GM21825 (cell line): ENCODE data around the gene MYO1A.
A peak's percentile ranks its signal among the peaks of the same experiment; 100 is the strongest.
"Not testable (repeated sequence)": the region's sequence is repeated elsewhere in the genome, so short reads cannot be mapped to it uniquely, and the experiment has no call there.

Source experiments
- ATAC-seq: cut with Tn5 transposase; IDR thresholded peaks from one replicate; pipeline ENCODE4 v1.9.1; 2021; ENCODE audit warnings: mild to moderate bottlenecking, moderate library complexity; ENCODE audit not compliant: unreplicated experiment

The MYO1A gene

DNA sequence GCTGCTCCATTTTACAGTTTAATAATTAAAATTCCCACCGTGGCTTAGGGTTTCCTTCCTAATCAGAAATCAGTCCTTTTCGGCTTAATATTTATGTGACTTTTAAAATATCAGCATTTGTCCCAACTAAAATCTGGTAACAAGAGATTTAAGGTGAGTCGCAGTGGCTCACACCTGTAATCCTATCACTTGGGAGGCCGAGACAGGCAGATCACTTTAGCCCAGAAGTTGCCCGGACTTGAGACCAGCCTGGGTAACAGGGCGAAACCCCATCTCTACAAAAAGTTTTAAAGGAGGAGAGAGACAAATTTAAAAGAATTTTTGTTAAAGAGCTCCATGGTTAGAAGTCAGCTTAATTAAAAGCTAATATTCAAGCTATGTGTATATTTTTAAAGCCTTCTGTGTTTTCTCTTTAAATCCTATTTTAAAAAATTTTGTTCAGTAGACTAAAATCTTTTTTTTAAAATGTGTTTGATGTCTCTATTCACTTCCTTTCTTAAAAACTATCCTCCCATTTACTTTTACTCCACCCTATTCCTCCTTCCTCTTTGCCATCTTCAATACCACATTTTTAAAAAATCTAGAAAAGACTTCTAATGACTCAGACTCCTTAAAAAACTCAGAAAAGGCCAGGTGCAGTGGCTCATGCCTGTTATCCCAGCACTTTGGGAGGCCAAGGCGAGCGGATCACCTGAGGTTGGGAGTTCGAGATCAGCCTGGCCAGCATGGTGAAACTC lies 29.8 kb downstream of the MYO1A start:
- ATAC-seq = no peak

DNA sequence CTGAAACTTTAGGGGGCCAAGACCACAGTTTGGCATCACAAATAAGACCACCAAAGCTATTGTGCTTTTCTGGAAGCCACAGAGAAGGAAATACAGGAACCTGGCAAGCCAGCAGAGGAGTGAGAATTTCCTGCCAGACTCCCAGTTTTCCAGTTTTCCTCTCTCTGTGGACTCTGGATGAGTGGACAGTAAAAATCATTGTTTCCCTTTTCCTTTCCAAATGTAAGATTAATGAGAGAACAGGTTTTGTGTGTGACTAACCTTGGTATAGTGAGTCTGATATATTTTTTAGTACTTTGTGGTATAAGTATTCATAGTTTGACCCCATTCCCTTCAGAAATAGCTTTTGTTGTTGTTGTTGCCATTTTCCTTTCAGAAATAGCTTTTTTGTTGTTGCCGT lies 31.0 kb downstream of the MYO1A start:
- ATAC-seq = no peak

DNA sequence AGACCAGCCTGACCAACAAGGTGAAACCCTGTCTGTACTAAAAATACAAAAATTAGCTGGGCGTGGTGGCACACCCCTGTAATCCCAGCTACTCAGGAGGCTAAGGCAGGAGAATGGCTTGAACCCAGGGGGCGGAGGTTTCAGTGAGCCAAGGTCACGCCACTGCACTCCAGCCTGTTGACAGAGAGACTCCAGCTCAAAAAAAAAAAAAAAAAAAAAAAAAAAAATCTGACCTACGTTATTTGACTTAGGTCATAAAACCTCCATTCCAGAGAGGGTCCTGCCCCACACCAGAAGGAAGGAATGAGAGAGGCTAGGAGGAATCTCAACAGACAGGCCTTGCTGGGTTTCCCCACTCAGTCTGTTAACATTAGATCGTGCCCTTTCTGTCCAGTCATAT lies 31.6 kb downstream of the MYO1A start:
- not testable (repeated sequence) for ATAC-seq

DNA sequence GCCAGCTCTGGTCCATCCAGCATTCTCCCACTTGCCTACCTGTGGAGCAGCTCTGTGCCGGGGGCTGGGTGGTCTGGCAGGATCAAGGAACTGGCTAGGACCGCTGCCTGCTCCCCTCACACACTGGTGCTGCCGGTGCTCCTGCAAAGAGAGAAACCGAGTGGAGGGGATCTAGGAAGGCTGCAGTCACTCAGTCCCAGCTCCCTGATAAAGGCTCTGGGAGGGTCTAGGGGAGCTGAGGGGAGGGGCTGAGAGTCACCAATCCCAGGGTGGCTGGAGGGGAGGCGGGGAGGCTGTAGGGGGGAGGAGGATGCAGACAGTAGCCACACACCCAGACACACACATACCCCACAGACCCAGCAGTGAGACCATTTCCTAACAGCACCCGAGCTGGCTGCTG lies 33.6 kb downstream of the MYO1A start, which contains the start of gene TAC3:
Gene TAC3, minus strand, starts transcription at position 182 of the 400 bp plus-strand sequence. CDS start 732 bp downstream, outside the sequence.
- ATAC-seq = no peak

DNA sequence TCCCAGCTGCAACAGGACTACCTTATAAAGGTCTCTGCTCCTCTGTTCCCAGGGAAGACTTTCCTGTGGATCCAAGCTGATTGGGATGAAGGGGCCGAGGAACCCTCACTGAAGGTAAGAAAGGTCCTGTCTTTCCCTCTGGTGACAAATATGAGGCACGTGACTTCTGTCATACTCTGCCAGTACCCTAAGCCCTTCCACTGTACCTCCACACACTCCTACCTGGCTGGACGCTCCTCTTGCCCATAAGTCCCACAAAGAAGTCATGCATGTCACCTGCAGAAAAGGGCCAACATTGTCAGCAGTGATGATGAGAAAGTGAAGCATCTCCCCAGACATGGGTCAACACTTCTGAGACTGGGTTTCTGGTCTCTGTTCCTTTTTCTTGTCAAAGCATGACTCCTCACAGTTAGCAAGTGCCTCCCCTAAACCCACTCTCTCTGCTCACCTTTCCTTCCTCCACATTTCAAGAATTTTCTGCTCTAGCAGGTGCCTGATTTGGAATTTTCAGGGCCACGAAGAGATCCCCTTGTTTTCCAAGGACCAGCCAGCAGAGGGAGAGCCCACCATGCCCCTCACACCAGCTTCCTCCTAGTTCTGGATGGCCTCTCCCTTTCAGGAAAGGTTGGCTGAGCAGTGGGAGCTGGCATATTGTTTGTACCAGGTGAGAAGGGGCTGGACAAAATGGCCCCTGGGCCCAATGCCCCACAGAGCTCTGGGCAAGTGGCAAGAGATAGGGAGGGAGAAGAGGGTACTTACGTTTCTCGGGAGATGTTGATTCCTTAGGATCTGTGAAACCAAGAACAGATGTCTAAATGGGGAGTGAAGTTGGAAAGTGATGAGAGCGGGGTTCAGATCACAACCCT lies 37.1 kb downstream of the MYO1A start:
- peak; percentile 56 for ATAC-seq

DNA sequence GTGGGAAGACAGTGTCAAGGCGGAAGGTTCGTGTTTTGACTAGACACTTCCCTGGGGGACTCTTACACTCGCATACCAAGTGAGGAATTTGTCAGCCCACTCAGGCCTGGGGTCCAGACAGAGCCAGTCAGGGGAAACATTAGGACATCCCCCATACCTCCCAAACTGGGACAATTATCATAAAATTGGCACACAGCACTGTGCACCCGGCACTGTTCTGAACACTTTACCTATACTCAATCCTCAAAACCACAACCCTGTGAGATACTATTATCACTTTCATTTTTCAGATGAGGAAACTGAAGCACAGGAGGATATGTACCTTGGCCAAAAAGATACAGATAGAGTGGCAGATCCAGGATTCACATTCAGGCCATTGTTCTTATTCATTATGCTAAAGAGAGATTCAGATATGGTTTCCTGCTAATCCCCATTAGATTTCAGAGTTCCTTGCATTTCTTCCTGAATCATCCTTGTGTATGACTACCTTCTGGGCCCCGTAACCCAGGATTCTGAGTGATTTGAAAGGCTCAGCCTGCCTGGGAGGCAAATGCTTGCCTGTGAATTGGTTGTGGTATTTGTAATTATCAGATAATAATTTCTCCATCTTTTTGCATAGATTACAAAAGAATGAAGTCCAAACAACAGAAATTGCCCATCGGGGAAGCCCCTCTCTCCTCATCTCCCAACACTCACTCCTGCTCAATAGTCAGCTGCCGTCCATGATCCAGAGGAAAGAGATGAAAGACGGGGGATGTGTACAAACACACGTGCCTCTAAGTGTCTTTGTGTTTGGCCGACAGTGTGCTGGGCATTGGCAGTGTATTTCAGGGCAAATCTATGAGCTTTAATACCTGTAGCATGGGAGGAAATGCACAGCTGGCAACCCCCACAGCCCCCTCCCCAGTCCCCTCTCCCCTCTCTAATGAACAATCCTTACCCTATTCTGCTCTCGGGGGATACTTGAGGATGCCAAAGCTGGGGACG lies 38.2 kb downstream of the MYO1A start:
- ATAC-seq = no peak

DNA sequence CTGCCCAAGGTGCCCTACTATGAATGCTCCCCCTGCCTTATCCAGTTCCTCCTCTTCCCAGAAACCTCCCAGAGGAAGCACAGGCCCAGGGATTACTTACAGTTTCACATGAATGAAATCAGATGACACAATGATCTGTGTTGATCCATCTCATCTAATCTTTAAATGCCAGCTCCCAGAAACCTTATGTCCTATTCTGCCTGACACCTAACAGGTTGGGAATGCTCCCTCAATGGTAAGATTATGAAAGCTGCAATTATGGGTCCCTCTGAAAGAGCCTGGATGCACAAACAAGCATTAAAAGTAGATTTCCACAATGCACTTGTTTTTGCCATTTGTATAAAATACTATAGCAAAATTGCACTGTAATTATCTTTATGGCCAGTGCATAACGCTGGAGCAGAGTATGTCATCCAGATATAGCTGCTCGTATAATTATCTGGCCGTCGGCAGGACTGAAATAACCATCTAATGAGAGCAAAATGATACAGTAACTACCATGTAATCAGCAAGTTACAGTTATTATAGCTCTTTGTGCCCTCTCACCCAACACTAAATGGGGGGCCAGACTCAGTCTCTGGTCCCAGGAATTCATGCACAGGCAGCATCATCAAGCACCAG lies 39.2 kb downstream of the MYO1A start:
- no peak for ATAC-seq

DNA sequence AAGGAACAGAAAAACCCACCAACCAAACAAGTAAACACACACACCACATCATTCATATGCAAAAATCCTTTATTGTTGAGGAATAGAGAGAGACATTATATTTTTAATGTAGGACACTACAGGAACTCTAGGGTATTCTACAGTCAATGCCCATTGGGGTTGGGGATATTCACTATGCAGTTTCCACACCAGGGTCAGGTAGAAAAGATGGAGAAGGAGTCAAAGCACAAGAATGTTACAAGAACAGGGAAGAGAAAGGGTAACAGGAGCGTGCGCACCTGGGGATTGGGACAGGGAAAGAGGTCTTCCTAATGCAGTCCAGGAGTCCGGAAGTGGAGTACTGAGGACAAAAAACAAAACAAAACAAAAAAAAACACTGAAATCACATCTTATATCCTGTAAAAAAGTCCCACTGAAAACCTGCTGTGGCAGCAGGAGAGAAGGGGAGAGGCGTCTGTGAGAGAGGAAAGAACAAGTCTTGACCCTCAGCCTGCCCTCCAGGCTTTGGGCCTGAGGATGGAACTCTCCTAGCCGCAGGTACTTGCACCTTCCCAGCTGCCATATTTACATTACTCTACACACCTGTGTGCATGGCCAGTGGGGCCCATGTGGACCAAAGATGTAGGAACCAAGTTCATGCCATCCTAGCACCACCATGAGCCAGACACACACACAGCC lies 39.8 kb downstream of the MYO1A start:
- no peak for ATAC-seq

DNA sequence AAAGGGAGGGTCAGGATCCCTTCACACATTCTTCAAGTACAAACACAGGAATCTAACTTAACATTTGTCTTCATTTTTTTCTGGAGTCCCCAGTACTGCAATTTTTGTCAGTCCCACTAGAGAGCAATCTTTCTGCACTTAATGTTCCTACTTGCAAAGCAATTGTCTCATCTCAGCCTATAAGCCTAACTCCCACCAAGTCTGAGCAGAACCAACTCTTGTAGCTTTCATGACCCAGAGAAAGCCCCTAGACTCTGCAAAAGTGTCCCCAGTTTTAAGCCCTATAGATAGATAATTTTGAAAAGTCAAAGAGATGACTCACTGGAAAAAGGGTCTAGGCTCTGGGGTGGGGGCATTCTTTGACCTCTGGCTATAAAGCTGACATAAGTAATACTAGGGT lies 41.8 kb downstream of the MYO1A start:
- ATAC-seq = no peak

DNA sequence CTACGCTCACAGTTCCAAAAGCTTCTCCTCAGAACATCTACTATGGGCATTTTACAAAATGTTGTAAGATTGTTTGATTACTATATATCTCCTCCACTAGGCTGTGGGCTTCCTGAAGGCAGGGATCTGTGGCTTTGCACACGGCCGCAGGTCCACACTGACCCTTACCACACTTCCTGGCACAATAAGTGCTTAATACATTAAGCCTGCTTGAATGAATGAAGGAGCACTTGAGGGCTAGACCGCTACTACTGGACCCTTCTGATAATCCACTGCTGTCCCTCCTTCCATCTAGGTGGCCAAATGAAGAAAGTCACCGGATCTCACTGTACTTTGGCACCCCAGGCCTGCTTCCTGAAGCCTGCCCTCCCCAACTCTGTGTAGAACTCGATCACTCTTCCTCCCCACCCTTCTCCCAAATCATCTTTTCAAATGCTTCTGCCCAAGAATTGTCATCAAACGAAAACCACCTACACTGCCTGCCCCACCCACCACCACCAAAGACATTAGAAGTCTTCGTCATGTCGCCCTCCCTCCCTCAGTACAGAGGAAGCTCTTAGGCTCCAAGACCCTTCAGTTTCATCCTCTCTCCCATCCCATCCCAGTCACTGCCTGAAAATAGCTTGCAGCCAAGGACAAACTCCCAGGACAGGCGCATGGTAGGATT lies 43.0 kb downstream of the MYO1A start:
- no peak for ATAC-seq

DNA sequence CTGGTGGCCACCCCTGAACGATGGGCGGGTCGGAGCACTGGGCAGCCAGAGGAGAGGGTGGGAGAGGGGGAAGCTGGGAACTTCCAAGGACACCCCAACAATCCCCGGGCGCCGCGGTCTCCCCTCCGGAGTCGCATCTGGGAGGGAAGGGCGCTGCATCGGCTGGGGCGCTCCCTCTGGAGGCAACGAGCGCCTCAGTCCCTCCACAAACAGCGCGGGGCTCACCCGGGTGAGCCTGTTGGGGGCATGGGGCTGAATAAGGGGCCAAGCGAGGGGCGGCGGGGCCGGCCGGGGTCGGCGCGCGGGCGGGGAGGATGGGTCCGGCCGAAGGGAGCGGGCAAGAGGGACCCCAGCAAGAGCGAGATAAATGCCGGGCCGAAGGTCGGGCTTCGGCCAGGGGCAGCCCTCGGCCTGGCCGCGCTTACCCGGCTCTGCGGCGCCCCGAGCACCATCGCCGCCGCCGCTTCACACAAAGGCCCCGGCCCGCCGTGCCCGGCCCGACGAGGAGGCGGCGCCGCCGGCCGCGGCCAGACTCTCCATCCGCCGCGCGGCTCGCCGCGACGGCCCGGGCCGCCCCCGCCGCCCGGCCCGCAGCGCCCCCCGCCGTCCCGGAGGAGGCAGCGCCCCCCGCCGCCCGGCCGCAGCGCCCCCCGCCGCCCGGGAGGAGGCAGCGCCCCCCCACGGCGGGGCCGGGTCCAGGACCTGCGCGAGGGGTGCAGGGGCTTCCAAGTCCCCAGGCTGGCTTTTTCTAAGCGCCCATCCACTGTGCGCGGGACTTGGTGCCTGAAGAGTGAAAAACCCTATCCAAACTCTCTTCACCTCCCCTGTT lies 43.7 kb downstream of the MYO1A start, which contains the start of gene ZBTB39:
Gene ZBTB39, minus strand, starts transcription at position 567 of the 829 bp plus-strand sequence. CDS start 1,629 bp downstream, outside the sequence.
- ATAC-seq = peak; percentile 69

DNA sequence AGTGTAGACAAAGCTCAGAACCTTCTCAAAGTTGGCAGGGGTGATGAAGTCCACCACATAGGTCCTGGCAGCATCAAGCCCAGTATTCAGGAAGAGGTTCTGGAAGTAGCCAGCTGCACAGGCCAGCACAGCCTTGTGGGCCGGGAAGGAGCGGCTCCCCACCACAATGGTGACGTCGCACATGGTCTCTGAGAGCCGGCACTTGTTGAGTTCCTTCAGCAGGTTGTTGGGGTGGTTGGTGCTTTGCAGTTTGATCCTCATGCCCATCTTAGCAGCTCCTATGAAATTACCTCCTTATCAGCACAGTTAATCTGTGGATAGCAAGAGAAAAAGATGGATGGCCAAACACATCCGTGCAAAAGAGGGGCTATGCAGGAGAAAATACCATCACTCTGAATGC lies 45.3 kb downstream of the MYO1A start:
- ATAC-seq = no peak

DNA sequence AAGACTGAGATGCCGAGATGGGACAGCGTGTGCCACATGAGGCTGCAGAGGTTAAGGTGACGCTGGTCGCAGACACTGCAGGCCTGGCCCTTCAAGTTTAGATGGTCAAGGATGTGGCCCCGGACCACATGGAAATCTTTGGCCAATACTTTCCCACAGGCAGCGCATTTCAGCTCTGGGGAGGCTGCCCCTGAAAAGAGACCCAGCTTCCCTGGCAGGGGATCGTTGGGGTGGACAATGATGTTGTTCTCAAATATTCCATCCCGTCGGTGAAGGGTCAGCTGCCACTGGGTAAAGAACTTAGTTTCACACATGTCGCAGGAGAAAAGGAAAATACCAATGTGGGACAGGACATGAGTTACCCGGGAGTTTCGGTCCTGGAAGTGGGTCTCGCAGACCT lies 46.5 kb downstream of the MYO1A start:
- ATAC-seq = no peak

DNA sequence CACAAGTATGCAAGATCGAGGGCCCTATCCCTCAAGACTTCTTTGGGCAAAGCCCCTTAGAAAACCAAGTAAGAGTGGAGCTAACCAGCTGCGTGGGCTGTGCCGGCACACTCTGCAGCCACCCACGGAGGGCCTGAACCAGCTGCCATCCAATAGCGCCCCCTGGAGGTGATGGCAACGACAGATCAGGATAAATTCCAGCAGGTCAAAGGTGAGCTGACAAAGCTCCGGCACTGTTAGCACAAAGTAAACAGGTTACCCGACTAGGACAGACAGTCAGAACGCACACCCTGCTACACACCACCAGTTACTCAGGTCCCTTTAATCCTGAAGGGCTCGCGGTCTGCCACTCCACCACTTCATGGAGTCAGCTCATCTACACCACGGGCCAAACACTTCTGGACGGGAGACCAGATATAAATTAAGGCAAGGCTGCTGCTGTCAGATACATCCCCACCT lies 48.5 kb downstream of the MYO1A start:
- no peak for ATAC-seq

DNA sequence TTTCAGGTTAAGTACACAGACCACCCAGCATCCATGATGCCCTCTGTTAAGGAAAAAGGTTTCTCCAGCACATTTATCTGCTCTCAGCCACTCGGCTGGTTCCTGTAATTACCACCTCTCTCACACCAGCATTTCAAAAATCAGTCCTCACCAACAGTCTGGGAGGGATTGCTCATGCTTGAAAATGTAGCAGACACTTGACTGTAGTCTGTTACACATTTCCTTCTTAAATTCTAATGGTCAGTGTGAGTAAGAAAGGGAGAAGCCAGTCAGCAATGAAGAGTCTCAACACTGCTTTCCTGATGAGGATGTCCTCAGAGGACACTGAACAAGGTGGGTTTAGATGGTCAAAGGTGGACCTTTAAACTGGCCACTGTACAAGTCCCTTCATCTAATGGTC lies 49.5 kb downstream of the MYO1A start:
- no peak for ATAC-seq

DNA sequence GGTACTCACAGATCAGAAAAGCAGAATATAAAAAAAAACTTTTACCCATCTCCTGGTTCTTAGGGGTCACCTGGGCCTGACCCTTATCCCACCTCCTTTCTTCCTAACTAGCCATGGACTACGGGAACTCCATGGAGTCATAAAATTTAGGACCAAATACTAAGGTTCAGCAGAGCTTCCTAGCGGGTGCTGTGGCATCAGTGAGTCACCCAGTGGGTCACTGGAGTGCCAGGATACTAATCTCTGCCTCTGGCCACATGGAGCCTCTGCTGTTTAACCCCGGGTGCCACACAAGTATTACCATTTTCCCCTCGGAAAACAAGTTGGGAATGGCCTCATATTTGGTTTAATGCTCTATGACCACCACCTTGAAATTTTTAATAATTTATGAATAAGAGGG lies 50.5 kb downstream of the MYO1A start:
- no peak for ATAC-seq

DNA sequence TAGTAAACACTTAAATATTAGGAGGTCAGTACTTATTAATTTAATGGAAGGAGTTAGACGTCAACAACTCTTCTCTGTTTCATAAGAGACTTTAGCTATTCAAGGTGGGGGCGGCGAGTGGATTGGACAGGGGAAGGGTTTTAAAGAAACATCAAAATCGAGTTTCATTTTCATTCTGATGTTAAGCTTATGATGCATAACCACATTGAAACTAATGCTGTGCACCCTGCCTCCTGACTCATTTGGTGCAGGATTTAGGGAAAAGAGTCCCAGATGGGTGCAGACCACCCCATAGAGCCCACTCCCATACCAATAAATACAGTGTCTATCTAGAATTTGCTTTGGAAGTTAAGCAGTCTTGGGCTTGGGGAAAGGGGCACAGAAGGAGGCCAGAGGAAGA lies 50.9 kb downstream of the MYO1A start:
- no peak for ATAC-seq

DNA sequence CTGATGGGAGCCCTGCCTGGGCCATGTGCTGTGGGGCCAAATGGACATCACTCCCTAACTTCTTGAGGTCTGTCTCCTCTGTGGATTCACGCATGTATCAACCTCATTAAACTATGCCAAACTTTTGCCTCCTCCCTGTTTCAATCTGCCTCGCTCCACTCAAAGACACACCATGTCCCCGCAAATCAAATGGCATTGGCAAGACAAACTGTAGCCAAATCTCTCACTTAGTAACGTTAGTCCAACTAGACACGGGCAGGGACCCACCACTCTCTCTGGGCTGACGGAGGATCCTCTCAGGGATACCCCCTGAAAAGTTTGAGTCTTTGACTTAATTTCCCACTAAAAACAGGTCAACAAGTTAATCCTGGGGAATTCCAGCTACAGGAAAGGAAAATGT lies 51.6 kb downstream of the MYO1A start:
- no peak for ATAC-seq
